ENCODE measurements around the gene LMNTD1. TPM values are rescaled to one million over a fixed set of nuclear protein-coding genes. Genes with fewer than 3 reads are reported as not detected.

Gene LMNTD1
- total and polyA plus RNA-seq, 10 of the 15 experiments (the other 5 are each of a cell fraction or from before 2014, with no cell fraction given): not detected

- TF ChIP-seq MYB (IDR thresholded peaks at IDR 0.05; ENCODE audit: borderline replicate concordance, low read depth, low read length): no peak
- no peak for TF ChIP-seq IRF5 (IDR thresholded peaks at IDR 0.05; ENCODE audit: borderline replicate concordance)
- TF ChIP-seq CTCF (IDR thresholded peaks at IDR 0.05 in 2 of 3, conservative IDR thresholded peaks at IDR 0.05 in 1 of 3; ENCODE audit: control insufficient read depth in 2 of 3, extremely low read depth in 1 of 3, insufficient read depth in 1 of 3, low read depth in 3 of 3, low read length in 3 of 3): no peak
- TF ChIP-seq ZBTB40 (IDR thresholded peaks at IDR 0.05; ENCODE audit: borderline replicate concordance): no peak
- TF ChIP-seq EP300 (IDR thresholded peaks at IDR 0.05; ENCODE audit: borderline replicate concordance in 1 of 2, control insufficient read depth in 1 of 2, low read depth in 2 of 2, low read length in 2 of 2): no peak
- no peak for TF ChIP-seq HSF1 (IDR thresholded peaks at IDR 0.05; ENCODE audit: low read depth, low read length)
- TF ChIP-seq ZNF274 (IDR thresholded peaks at IDR 0.05; ENCODE audit: insufficient read depth, insufficient read length): no peak
Measured at GRCh38 chr12:25529738-25530137, 23.3 kb downstream of the LMNTD1 start (continued).

Data from GM12878 (cell line).